Esophagus squamous epithelium (tissue), 5 donors: ENCODE results near the gene TPM2. TPM values are rescaled to one million over a fixed set of nuclear protein-coding genes. Genes with fewer than 3 reads are reported as not detected.
A peak's percentile ranks its signal among the peaks of the same experiment; 100 is the strongest.

Experiments used
- DNase-seq: peaks from one replicate; lab custom pipeline; 2025; lab: John Stamatoyannopoulos, UW
- H3K27ac ChIP-seq, 4 donors: fragments of 200-600 bp; sonication (generic); one replicate each; pipeline ENCODE4 v1.5.1; 2016 to 2019; ENCODE audit warnings: mild to moderate bottlenecking in 1 of 4
- H3K27me3 ChIP-seq, 4 donors: fragments of 200-600 bp; sonication (generic); 1 replicate in 3 of 4; 2 replicates in 1 of 4; pipeline versions ENCODE4 v1.5.1 to v1.6.0; 2017 to 2021; ENCODE audit warnings: antibody characterized with exemption in 1 of 4
- H3K36me3 ChIP-seq, 3 donors: fragments of 200-600 bp; sonication (generic); one replicate each; pipeline ENCODE4 v1.5.1; 2016 to 2019
- H3K4me1 ChIP-seq, 3 donors: fragments of 200-600 bp; sonication (generic); one replicate each; pipeline ENCODE4 v1.5.1; 2017 to 2019
- H3K4me3 ChIP-seq, 4 donors: fragments of 200-600 bp; sonication (generic); 1 replicate in 3 of 4; 2 replicates in 1 of 4; pipeline ENCODE4 v1.5.1; 2016 to 2019; ENCODE audit warnings: mild to moderate bottlenecking in 2 of 4, moderate library complexity in 1 of 4
- H3K9me3 ChIP-seq, 3 donors: fragments of 200-600 bp; sonication (generic); one replicate each; pipeline ENCODE4 v1.5.1; 2016 to 2019
- CTCF ChIP-seq, 6 experiments: fragments of 450-650 bp in 4 of 6; fragments of 200-600 bp in 2 of 6; sonication (generic) in 2 of 6; IDR thresholded peaks; one replicate each; pipeline ENCODE4 v1.5.1; 2016 to 2019; ENCODE audit warnings: antibody characterized with exemption in 6 of 6, mild to moderate bottlenecking in 4 of 6, moderate library complexity in 4 of 6
- POLR2A ChIP-seq, 4 donors: fragments of 450-650 bp; IDR thresholded peaks; one replicate each; pipeline ENCODE4 v1.6.1; 2017; ENCODE audit warnings: antibody characterized with exemption in 4 of 4, mild to moderate bottlenecking in 4 of 4, moderate library complexity in 3 of 4
- WGBS, 2 donors: methylation state at CpG; one replicate each; pipeline ENCODE4 v1.1.5; 2018; 5-methylcytosine and 5-hydroxymethylcytosine counted together
- intact Hi-C: fragments of 100-400 bp; cut with DNase I; formaldehyde crosslinking; loops from one replicate; pipeline ENCODE4 v1.15.0; 2022
- small RNA-seq, 4 donors: library from RNA; depleted of rRNA; stranded (forward); fragments of <200 nt; gene quantifications; one replicate each; pipeline ENCODE3, GENCODE V24; 2016
- total RNA-seq, 4 donors: library from RNA; depleted of rRNA; stranded (reverse); fragments of >200 nt; gene quantifications; one replicate each; pipeline ENCODE4 v1.1.0, GENCODE V29; 2016
- donor health status: DM: yes; HTN: yes; CAD: no.

The TPM2 gene
- total RNA-seq, 4 donors from 2014 or later: 80.8 to 1,148 (median 217) TPM

- intact Hi-C loops: no loop called here
- TF ChIP-seq POLR2A (IDR thresholded peaks at IDR 0.05): no peak
- no peak for TF ChIP-seq CTCF (IDR thresholded peaks at IDR 0.05)
- no peaks in the 10 kb centered on the region for H3K27me3 ChIP-seq
- H3K4me3 ChIP-seq: no peak overlapping the region
- no peak for DNase-seq
- 71 to 76% methylated on average over 9 of the region's 9 CpGs for WGBS, 2 donors
- H3K9me3 ChIP-seq: no peaks in the 10 kb centered on the region
- no peaks in the 10 kb centered on the region for H3K36me3 ChIP-seq
- H3K4me1 ChIP-seq: no peaks in the 10 kb centered on the region
- H3K27ac ChIP-seq: peak overlapping the region in 1 of 4 donors; percentile 49
Observed at GRCh38 chr9:35636135-35636876, 53.4 kb downstream of the TPM2 start.

DNA sequence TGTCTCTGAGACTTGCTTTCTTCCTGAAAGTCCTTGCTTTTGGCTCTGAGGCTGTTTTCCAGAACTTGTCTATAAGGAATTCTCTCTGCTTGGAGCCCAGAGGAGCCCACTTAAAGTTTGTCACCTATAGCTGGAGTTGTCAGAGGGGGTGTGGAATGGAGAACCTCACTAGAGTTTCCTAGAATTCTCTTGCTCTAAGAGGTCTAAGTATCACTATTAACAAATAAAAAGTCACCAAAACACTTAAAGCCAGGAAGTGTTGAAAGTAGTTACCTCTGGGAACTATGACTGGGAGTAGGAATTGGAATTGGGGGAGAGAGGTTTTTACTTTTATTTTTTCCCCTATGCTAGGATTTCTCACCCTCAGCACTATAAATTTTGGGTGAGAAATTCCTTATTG, 54.0 kb downstream of the TPM2 start:
- no peaks in the 10 kb centered on the region for H3K9me3 ChIP-seq
- DNase-seq: no peak
- intact Hi-C loops: no loop called here
- no peaks in the 10 kb centered on the region for H3K27me3 ChIP-seq
- TF ChIP-seq POLR2A (IDR thresholded peaks at IDR 0.05) (no peak), CTCF (IDR thresholded peaks at IDR 0.05) (no peak)
- H3K36me3 ChIP-seq: no peaks in the 10 kb centered on the region
- no peak overlapping the region for H3K4me3 ChIP-seq
- H3K27ac ChIP-seq: no peak overlapping the region
- no peaks in the 10 kb centered on the region for H3K4me1 ChIP-seq

Small RNAs within 50 kb of the gene (small RNA-seq; reads per million reads assigned to genes)
- gene MIR6853 (0 to 0.07 (median 0) reads per million in 4 donors), gene RMRP (0 reads per million in 4 donors), gene RN7SL22P (0 reads per million in 4 donors)

Other genes starting within 250 kb of the TPM2 start
- gene RUSC2, start 199.8 kb downstream of the TPM2 start, total RNA-seq: 10 to 100 TPM in 1 of 4 donors, 1 to 10 TPM in 3; 5.1 to 16.0 (median 8.6) TPM
- gene TESK1, start 84.7 kb downstream of the TPM2 start, total RNA-seq: 10 to 100 TPM; 10.1 to 22.1 (median 14.4) TPM
- 1 to 10 TPM in 1 of 4 donors, under 1 TPM in 1, not detected in 2; 0.27 to 1.9 TPM for gene CD72, start 71.5 kb downstream of the TPM2 start, total RNA-seq
- 1 to 10 TPM in 3 of 4 donors, under 1 TPM in 1; 0.42 to 4.2 (median 1.5) TPM for gene SIT1, start 39.0 kb downstream of the TPM2 start, total RNA-seq
- gene RMRP, start 31.9 kb downstream of the TPM2 start, total RNA-seq: 1,000 to 10,000 TPM in 3 of 4 donors, 100 to 1,000 TPM in 1; 759 to 4,621 (median 3,503) TPM
- gene CCDC107, start 31.6 kb downstream of the TPM2 start, total RNA-seq: 10 to 100 TPM in 3 of 4 donors, 1 to 10 TPM in 1; 6.6 to 19.6 (median 14.2) TPM
- 10 to 100 TPM in 1 of 4 donors, 1 to 10 TPM in 3; 1.3 to 17.5 (median 5.1) TPM for gene ARHGEF39, start 24.7 kb downstream of the TPM2 start, total RNA-seq
- gene CA9, start 16.0 kb downstream of the TPM2 start, total RNA-seq: 1 to 10 TPM in 1 of 4 donors, not detected in 3; 2.2 TPM
- gene TLN1, start 42.3 kb upstream of the TPM2 start, total RNA-seq: 100 to 1,000 TPM in 2 of 4 donors, 10 to 100 TPM in 2; 94.7 to 233 (median 112) TPM
- 10 to 100 TPM; 10.5 to 24.2 (median 19.2) TPM for gene CREB3, start 42.7 kb upstream of the TPM2 start, total RNA-seq
- gene GBA2, start 59.3 kb upstream of the TPM2 start, total RNA-seq: 10 to 100 TPM; 14.1 to 61.8 (median 42.0) TPM
- gene RGP1, start 59.4 kb upstream of the TPM2 start, total RNA-seq: 10 to 100 TPM in 3 of 4 donors, 1 to 10 TPM in 1; 8.0 to 17.5 (median 11.6) TPM
- not detected for gene MSMP, start 64.4 kb upstream of the TPM2 start, total RNA-seq
- 10 to 100 TPM in 1 of 4 donors, 1 to 10 TPM in 1, under 1 TPM in 2; 0.08 to 12.2 (median 1.8) TPM for gene NPR2, start 101.7 kb upstream of the TPM2 start, total RNA-seq
- not detected for gene SPAG8, start 122.3 kb upstream of the TPM2 start, total RNA-seq
- 10 to 100 TPM; 13.2 to 34.9 (median 19.5) TPM for gene HINT2, start 125.1 kb upstream of the TPM2 start, total RNA-seq
- gene FAM221B, start 138.8 kb upstream of the TPM2 start, total RNA-seq: not detected
- gene TMEM8B, start 139.3 kb upstream of the TPM2 start, total RNA-seq: 1 to 10 TPM in 2 of 4 donors, under 1 TPM in 2; 0.35 to 4.8 (median 1.4) TPM
- not detected for gene OR13J1, start 180.5 kb upstream of the TPM2 start, total RNA-seq
- gene HRCT1, start 216.3 kb upstream of the TPM2 start, total RNA-seq: 1 to 10 TPM in 1 of 4 donors, under 1 TPM in 1, not detected in 2; 0.70 to 4.6 TPM
- gene SPAAR, start 219.6 kb upstream of the TPM2 start, total RNA-seq: 1 to 10 TPM in 1 of 4 donors, under 1 TPM in 1, not detected in 2; 0.22 to 1.1 TPM